Measurements from ENCODE around the gene LRFN5.
"Not testable (repeated sequence)": the region's sequence is repeated elsewhere in the genome, so short reads cannot be mapped to it uniquely, and the experiment has no call there.

DNA sequence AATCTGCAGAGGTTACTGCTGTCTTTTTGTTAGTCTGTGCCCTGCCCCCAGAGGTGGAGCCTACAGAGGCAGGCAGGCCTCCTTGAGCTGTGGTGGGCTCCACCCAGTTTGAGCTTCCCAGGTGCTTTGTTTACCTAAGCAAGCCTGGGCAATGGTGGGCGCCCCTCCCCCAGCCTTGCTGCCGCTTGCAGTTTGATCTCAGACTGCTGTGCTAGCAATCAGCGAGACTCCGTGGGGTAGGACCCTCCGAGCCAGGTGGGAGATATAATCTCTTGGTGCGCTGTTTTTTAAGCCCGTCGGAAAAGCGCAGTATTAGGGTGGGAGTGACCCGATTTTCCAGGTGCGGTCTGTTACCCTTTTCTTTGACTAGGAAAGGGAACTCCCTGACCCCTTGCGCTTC is 304.5 kb downstream of the LRFN5 start:
- TF ChIP-seq POLR2AphosphoS5 (IDR thresholded peaks at IDR 0.05; ENCODE audit: control insufficient read depth, insufficient read depth, low read depth, low read length); FUS (optimal IDR thresholded peaks at IDR 0.05; ENCODE audit: low read depth, low read length); TBP (optimal IDR thresholded peaks at IDR 0.05; ENCODE audit: low read depth, low read length): not testable (repeated sequence)
- TF ChIP-seq, protein P1, sequence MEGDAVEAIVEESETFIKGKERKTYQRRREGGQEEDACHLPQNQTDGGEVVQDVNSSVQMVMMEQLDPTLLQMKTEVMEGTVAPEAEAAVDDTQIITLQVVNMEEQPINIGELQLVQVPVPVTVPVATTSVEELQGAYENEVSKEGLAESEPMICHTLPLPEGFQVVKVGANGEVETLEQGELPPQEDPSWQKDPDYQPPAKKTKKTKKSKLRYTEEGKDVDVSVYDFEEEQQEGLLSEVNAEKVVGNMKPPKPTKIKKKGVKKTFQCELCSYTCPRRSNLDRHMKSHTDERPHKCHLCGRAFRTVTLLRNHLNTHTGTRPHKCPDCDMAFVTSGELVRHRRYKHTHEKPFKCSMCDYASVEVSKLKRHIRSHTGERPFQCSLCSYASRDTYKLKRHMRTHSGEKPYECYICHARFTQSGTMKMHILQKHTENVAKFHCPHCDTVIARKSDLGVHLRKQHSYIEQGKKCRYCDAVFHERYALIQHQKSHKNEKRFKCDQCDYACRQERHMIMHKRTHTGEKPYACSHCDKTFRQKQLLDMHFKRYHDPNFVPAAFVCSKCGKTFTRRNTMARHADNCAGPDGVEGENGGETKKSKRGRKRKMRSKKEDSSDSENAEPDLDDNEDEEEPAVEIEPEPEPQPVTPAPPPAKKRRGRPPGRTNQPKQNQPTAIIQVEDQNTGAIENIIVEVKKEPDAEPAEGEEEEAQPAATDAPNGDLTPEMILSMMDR (IDR thresholded peaks at IDR 0.05 in 2 of 3, conservative IDR thresholded peaks at IDR 0.05 in 1 of 3; ENCODE audit: insufficient read depth in 2 of 3, low read depth in 1 of 3, low read length in 3 of 3): not testable (repeated sequence)

Data from K562 (cell line).